WTC11 (cell line): ENCODE data around the gene PAGE5. TPM values are rescaled to one million over a fixed set of nuclear protein-coding genes. Genes with fewer than 3 reads are reported as not detected.

ENCODE experiments used
- ATAC-seq: fragments of 200-7000 bp; cut with Tn5 transposase; 2 replicates; pipeline ENCODE4 v1.10.0; 2021; ENCODE audit warnings: mild to moderate bottlenecking, moderate library complexity
- CTCF ChIA-PET: fragments of 300-600 bp; sonication (Branson Sonifier 250); formaldehyde crosslinking; loops from one replicate; lab custom pipeline; 2021; ENCODE audit warnings: antibody characterized with exemption; lab: Charles Lee
- POLR2A ChIA-PET: fragments of 350-600 bp; sonication (Branson Sonifier 250); formaldehyde crosslinking; loops from one replicate; lab custom pipeline; 2021; ENCODE audit warnings: antibody characterized with exemption; lab: Charles Lee
- DNase-seq: peaks from one replicate; pipeline ENCODE4 v3.0.0; 2021; ENCODE audit warnings: low spot score
- H3K27ac Mint-ChIP-seq: 2 replicates; pipeline ENCODE4 v1.8.0; 2021; ENCODE audit warnings: mixed read lengths
- H3K27me3 Mint-ChIP-seq: 2 replicates; pipeline ENCODE4 v1.8.0; 2021; ENCODE audit warnings: low read depth, mild to moderate bottlenecking, moderate library complexity, mixed read lengths
- H3K36me3 Mint-ChIP-seq: 2 replicates; pipeline ENCODE4 v1.8.0; 2021; ENCODE audit warnings: mixed read lengths
- H3K4me1 Mint-ChIP-seq: 2 replicates; pipeline ENCODE4 v1.8.0; 2022; ENCODE audit warnings: mixed read lengths
- H3K4me3 Mint-ChIP-seq: 2 replicates; pipeline ENCODE4 v1.8.0; 2021; ENCODE audit warnings: mild to moderate bottlenecking, moderate library complexity, mixed read lengths
- H3K9me3 Mint-ChIP-seq: 2 replicates; pipeline ENCODE4 v1.8.0; 2021; ENCODE audit warnings: mixed read lengths
- ETV6 ChIP-seq: sonication (generic); formaldehyde crosslinking; IDR thresholded peaks from 2 replicates; pipeline ENCODE4 v1.8.1; 2022; ENCODE audit warnings: mild to moderate bottlenecking, missing genetic modification reagents
- GRHL2 ChIP-seq: fragments of 250-450 bp; sonication (Bioruptor Pico); IDR thresholded peaks from 2 replicates; pipeline ENCODE4 v1.8.0; 2022; ENCODE audit warnings: mild to moderate bottlenecking, moderate library complexity; ENCODE audit not compliant: insufficient replicate concordance, severe bottlenecking
- JAZF1 ChIP-seq: fragments of 250-450 bp; sonication (Bioruptor Pico); IDR thresholded peaks from 2 replicates; pipeline ENCODE4 v1.9.0; 2021; ENCODE audit warnings: moderate library complexity, mild to moderate bottlenecking, inconsistent platforms
- PRDM15 ChIP-seq: sonication (generic); formaldehyde crosslinking; IDR thresholded peaks from 2 replicates; pipeline ENCODE4 v1.8.0; 2022; ENCODE audit warnings: missing genetic modification reagents
- total RNA-seq: library from RNA; stranded (reverse); gene quantifications from 3 replicates; pipeline ENCODE4 v1.2.3, GENCODE V29; 2021

PAGE5 gene
- total RNA-seq, 1 experiment from 2014 or later: not detected

- no peak for TF ChIP-seq PRDM15
- TF ChIP-seq, all 79 proteins: peak for 0
Observed at GRCh38 chrX:55260806-55261205, 40.7 kb downstream of the PAGE5 start (continued).

GRCh38 chrX:55264816-55265215, 44.7 kb downstream of the PAGE5 start, which contains the start of gene PAGE3:
Gene PAGE3 (minus strand): TSS chrX:55264916. CDS start chrX:55263903, 1,013 bp downstream.
- TF ChIP-seq JAZF1 (CRISPR knock-in tag): no peak
- TF ChIP-seq ETV6 (CRISPR knock-in tag): no peak
- no peak for TF ChIP-seq GRHL2 (CRISPR knock-in tag)
- DNase-seq (no peak), ATAC-seq (no peak)
- peaks cover 8% of the 10 kb centered on the region; the same call in 1 of the 2 replicates for H3K9me3 Mint-ChIP-seq
- H3K27me3 Mint-ChIP-seq: no peaks in the 10 kb centered on the region
- no peak within 1 kb of the TSS for H3K4me3 Mint-ChIP-seq
- CTCF ChIA-PET: no interaction called here
- H3K36me3 Mint-ChIP-seq: no peaks in the 10 kb centered on the region
- H3K4me1 Mint-ChIP-seq: no peaks in the 10 kb centered on the region
- POLR2A ChIA-PET: no interaction called here
- no peak within 1 kb of the TSS for H3K27ac Mint-ChIP-seq

Other genes with a start within 250 kb of the PAGE5 start
- gene PFKFB1, start 226.2 kb upstream of the PAGE5 start, total RNA-seq: 0.42 to 1.1 TPM (median 0.60 TPM) in 3 replicates
- 18.7 to 19.9 TPM (median 19.3 TPM) in 3 replicates for gene APEX2, start 220.0 kb upstream of the PAGE5 start, total RNA-seq
- 0.30 to 0.35 TPM in 2 of 3 replicates, not detected in the other for gene ALAS2, start 189.4 kb upstream of the PAGE5 start, total RNA-seq
- 0.46 to 0.94 TPM (median 0.92 TPM) in 3 replicates for gene PAGE2B, start 145.3 kb upstream of the PAGE5 start, total RNA-seq
- gene PAGE2, start 131.3 kb upstream of the PAGE5 start, total RNA-seq: not detected in 3 replicates
- not detected in 3 replicates for gene PAGE3, start 44.6 kb downstream of the PAGE5 start, total RNA-seq
- gene MAGEH1, start 231.8 kb downstream of the PAGE5 start, total RNA-seq: 12.0 to 13.9 TPM (median 12.2 TPM) in 3 replicates